GM21367 (cell line): Measurements from ENCODE around the gene MAOA.
A peak's percentile ranks its signal among the peaks of the same experiment; 100 is the strongest.

ENCODE experiments used
- ATAC-seq: cut with Tn5 transposase; IDR thresholded peaks from one replicate; pipeline ENCODE4 v1.9.1; 2021; ENCODE audit not compliant: unreplicated experiment

The MAOA gene

DNA sequence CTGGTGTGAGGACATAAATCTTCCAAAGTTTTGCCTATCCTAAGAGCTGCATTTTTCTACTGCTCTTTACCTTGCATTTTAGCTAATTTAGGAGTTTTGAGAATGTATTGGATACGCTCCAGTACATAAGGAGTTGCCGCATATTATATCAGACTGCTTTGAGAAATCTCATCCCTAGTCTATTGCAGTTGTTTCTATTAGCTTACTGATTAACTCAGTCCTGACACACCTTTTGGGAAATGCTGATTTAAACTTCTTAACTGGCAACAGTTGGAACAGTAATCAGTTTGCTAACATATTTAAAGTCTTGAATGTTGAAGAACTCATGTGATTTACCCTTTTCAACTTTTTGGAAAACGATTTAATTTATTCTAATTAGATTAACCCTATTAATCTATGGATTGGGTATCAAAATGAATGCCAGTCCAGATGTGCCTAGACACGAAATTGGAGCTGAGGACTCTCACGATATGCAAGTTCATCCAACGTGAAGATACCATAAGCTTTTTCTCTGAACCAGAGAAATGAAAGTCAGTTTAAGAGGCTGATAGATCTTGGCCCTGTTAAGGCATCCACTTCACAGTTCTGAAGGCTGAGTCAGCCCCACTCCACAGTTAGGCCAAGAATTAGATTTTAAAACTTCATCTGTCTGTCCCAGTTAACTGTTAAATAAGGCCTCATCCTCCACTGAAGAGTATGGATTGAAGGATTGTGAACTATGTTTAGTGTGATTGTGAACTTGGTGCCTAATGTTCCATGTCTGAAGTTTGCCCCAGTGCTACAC is 90.0 kb downstream of the MAOA start:
- ATAC-seq = no peak

DNA sequence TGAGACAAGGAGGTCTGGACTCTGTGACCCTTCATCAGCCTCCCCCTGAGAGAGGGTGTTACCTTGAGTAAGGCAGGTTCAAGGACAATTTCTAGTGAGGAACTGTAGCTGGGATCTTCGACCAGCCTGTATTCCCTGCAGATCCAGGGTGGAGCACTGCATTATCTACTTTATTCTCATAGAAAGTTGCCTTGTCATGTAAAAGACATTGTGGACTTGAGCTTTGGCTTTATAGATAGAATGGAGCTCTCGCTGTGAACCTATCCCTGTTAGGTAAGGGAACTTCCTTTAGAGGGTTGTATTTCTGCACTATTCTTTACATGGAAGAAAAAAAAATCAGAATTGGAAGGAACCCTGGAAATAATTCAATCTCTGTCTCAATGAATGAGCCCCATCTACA is 91.4 kb downstream of the MAOA start:
- ATAC-seq = no peak

DNA sequence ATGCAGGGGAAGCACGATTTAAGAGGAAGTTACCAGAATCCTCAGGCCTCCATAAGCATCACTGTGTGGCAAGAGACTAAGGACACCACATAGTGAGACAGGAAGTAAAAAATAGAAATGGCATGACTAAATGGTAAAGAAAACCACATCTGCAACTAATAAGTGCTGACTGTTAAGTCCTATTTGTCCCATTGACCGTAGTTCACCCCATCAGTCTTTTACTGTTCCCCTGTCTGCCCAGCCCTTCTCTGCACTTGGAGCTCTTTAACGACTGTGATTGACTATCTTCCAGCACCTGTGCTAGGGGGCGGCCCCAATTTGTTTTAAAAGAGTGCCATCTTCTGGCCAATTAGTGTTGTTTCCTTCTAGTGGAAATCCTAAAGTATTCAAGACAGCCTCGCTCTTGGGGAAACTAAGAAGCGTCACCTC is 94.2 kb downstream of the MAOA start:
- peak; percentile 64 for ATAC-seq

DNA sequence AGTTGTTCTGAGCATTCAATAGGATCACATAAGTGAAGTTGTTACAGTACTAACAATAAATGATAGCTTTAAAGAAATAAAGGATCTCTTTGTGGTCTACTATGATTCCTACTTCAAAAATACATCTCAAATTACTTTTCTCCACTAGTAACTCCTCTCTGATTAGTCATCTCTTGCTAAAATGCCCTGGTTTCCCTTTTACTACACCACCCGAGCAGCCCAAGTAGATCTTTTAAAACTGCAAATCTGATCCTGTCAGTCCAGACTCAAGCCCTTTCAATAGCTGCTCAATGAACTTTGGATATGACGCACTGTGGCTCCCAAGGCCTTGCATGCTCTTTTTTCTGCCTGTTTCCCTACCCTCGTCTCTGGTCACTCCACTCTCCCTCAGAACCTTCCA is 97.5 kb downstream of the MAOA start:
- no peak for ATAC-seq

DNA sequence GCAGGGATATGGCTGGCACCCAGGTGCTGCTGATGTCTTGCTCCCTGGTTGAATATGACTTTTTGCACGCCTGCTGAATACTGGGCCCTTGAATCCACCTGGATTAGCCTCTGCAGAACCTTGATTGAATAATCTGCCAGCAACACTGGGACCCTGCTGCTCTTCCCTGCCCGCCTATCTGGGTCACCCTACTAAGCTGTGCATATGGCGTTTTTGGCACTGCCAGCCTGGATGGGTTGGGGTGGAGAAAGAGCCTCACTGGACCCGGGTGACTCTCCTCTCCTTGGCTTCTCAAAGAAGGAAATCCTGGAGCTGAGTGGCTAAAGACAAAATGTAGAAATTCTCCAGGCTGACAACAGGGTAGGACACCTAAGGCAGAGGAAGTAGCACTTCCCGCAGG is 100.0 kb downstream of the MAOA start:
- no peak for ATAC-seq

DNA sequence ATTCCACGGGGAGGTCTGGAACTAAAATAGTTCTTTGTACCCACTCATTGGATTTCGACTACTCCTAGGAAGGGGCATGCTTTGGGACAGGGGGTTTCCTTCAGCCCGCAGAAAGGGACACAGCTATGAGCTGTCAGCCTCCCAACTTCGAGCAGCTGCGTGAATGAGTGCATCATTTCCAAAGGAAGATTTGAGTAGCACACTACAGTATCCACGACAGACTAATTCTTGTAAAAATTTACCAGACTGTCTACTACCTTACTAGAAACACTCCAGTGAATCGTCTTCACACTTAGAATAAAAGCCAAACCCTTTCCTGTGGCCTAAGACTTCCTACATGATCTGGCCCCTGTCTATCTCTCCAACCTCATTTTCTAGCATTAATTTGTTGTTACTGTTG is 101.9 kb downstream of the MAOA start:
- ATAC-seq = no peak

DNA sequence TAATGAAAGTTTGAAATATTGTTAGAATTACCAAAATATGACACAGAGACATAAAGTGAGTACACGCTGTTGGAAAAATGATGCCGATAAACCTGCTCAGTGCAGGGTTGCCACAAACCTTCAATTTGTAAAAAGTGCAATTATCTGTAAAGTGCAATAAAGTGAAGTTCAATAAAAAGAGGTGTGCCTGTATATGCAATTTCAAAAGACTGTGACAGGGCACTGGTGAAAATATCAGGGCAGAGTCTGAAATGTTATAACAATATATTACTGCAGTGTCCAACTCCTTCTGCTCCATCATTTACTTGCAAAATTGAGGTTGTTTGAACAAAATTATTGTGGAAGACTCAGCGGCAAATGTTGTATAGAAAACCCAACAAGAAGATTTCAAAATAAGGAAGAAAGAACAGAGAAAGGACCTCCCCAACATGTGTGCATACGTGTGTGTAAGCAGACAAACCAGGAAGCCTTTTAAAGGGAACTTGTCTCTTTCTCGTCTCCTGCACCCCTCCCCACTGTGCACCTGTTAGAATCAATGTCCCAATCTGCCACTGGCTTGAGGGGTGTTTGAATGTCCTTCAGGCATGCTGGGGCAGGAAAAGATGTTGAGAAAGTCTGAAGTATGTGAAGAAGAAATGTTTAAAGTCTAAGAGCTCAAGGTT is 130.0 kb downstream of the MAOA start:
- no peak for ATAC-seq
